NCI-H82 (cell line): Measurements from ENCODE around the gene ISG15.
"Not testable (repeated sequence)": the region's sequence is repeated elsewhere in the genome, so short reads cannot be mapped to it uniquely, and the experiment has no call there.

Source experiments
- DNase-seq: peaks from one replicate; lab custom pipeline; 2025; lab: John Stamatoyannopoulos, UW

ISG15 gene

GRCh38 chr1:1046767-1047166 lies 33.5 kb downstream of the ISG15 start:
- no peak for DNase-seq

- DNase-seq = no peak
Measured at GRCh38 chr1:1047407-1047806, 34.1 kb downstream of the ISG15 start.

- no peak for DNase-seq
Measured at GRCh38 chr1:1047963-1048362, 34.7 kb downstream of the ISG15 start.

- DNase-seq = no peak
Measured at GRCh38 chr1:1048765-1049164, 35.5 kb downstream of the ISG15 start.

- DNase-seq = no peak
Measured at GRCh38 chr1:1049318-1050165, 36.2 kb downstream of the ISG15 start.

GRCh38 chr1:1050577-1051052 lies 37.3 kb downstream of the ISG15 start:
- no peak for DNase-seq

- no peak for DNase-seq
Measured at GRCh38 chr1:1051127-1051810, 38.0 kb downstream of the ISG15 start.

GRCh38 chr1:1052003-1052840 lies 38.9 kb downstream of the ISG15 start:
- DNase-seq = no peak

- no peak for DNase-seq
Measured at GRCh38 chr1:1053022-1053421, 39.7 kb downstream of the ISG15 start.

- DNase-seq = no peak
Measured at GRCh38 chr1:1053682-1054081, 40.4 kb downstream of the ISG15 start.

GRCh38 chr1:1054099-1054700 lies 40.9 kb downstream of the ISG15 start:
- no peak for DNase-seq

- DNase-seq = no peak
Measured at GRCh38 chr1:1054971-1055370, 41.7 kb downstream of the ISG15 start.

- DNase-seq = no peak
Measured at GRCh38 chr1:1055841-1056736, 42.8 kb downstream of the ISG15 start.

GRCh38 chr1:1057769-1058087 lies 44.4 kb downstream of the ISG15 start:
- not testable (repeated sequence) for DNase-seq

GRCh38 chr1:1058088-1058905 lies 45.0 kb downstream of the ISG15 start:
- DNase-seq = no peak

- no peak for DNase-seq
Measured at GRCh38 chr1:1058921-1059493, 45.7 kb downstream of the ISG15 start.

- peak; percentile 92 for DNase-seq
Measured at GRCh38 chr1:1059494-1060280, 46.4 kb downstream of the ISG15 start.

GRCh38 chr1:1060281-1061000 lies 47.1 kb downstream of the ISG15 start:
- no peak for DNase-seq
